GM13977 (cell line): ENCODE results near the gene VWA2.

Experiments
- DNase-seq: peaks from one replicate; pipeline ENCODE4 v3.0.0; 2012; ENCODE audit warnings: low spot score
- CTCF ChIP-seq: IDR thresholded peaks from 2 replicates; pipeline ENCODE4 v1.5.1; 2012; ENCODE audit warnings: mild to moderate bottlenecking, control low read depth; ENCODE audit not compliant: insufficient read depth; ENCODE audit errors: extremely low read depth, missing control alignments
- in situ Hi-C: fragments of 300-500 bp; cut with MboI; formaldehyde crosslinking; loops from one replicate; pipeline ENCODE4 v1.12.0; 2022; ENCODE audit warnings: low sequenced_read_pairs, low pct_unique_long_range_greater_than_20kb, mixed read lengths, inconsistent platforms; ENCODE audit not compliant: unreplicated experiment

Gene VWA2

GRCh38 chr10:114340816-114341215 is 101.8 kb downstream of the VWA2 start:
- in situ Hi-C loops, result no loop called here
- no peak for TF ChIP-seq CTCF
- no peak for DNase-seq
